SU-DHL-6 (cell line): ENCODE measurements around the gene LDB2.

ENCODE experiments used
- EZH2phosphoT487 ChIP-seq: fragments of 200-600 bp; sonication (generic), shearing (Covaris generic); conservative IDR thresholded peaks from 2 replicates; pipeline ENCODE4 v1.6.1; 2018; ENCODE audit warnings: mild to moderate bottlenecking, antibody characterized with exemption, low read length, moderate library complexity, mixed read lengths
- TF ChIP-seq, protein P1 (sequence below): fragments of 200-600 bp; sonication (generic); IDR thresholded peaks from one replicate; pipeline ENCODE4 v1.5.1; 2017; ENCODE audit warnings: antibody characterized with exemption, mild to moderate bottlenecking, low read length, moderate library complexity; ENCODE audit not compliant: insufficient read depth, poor library complexity, severe bottlenecking

DNA sequence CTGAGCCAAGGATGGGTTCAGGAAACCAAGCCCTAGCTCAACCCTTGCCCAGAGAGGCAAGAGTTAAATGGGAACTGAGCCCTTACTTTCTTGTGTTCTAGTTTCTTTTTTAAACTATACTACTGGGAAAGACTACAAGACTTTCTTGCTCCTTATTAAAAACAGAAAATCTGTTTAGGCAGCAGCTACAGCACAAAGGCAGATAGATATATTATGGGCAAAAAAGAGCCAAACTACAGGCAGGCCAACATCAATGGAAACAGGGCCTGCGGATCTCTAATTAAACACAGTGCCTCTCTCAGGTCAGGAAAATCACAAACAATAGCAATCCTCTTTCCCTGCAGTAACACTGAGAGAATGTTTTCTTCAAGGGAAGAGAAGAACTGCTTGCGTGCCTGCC, 226.0 kb downstream of the LDB2 start:
- TF ChIP-seq, protein P1, sequence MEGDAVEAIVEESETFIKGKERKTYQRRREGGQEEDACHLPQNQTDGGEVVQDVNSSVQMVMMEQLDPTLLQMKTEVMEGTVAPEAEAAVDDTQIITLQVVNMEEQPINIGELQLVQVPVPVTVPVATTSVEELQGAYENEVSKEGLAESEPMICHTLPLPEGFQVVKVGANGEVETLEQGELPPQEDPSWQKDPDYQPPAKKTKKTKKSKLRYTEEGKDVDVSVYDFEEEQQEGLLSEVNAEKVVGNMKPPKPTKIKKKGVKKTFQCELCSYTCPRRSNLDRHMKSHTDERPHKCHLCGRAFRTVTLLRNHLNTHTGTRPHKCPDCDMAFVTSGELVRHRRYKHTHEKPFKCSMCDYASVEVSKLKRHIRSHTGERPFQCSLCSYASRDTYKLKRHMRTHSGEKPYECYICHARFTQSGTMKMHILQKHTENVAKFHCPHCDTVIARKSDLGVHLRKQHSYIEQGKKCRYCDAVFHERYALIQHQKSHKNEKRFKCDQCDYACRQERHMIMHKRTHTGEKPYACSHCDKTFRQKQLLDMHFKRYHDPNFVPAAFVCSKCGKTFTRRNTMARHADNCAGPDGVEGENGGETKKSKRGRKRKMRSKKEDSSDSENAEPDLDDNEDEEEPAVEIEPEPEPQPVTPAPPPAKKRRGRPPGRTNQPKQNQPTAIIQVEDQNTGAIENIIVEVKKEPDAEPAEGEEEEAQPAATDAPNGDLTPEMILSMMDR, result no peak
- TF ChIP-seq EZH2phosphoT487, result no peak
